Adrenal gland (tissue), 5 donors: ENCODE measurements around the gene CD247.

ENCODE experiments used
- CTCF ChIP-seq, 6 experiments: fragments of 450-650 bp in 4 of 6; fragments of 200-600 bp in 2 of 6; sonication (generic) in 1 of 6; IDR thresholded peaks; 1 replicate in 5 of 6; 2 replicates in 1 of 6; pipeline versions ENCODE4 v1.5.1 to v1.8.0; 2016 to 2021; ENCODE audit warnings: antibody characterized with exemption in 6 of 6, mild to moderate bottlenecking in 2 of 6, moderate library complexity in 1 of 6
- POLR2A ChIP-seq, 2 donors: fragments of 450-650 bp; IDR thresholded peaks; one replicate each; pipeline ENCODE4 v1.6.1; 2017; ENCODE audit warnings: antibody characterized with exemption in 2 of 2, mild to moderate bottlenecking in 2 of 2, moderate library complexity in 1 of 2
- donor health status: DM: no; HTN: no; CAD: no.

GRCh38 chr1:167440345-167440744 lies 78.0 kb downstream of the CD247 start:
- TF ChIP-seq CTCF (IDR thresholded peaks at IDR 0.05) (no peak), POLR2A (IDR thresholded peaks at IDR 0.05) (no peak)
